ENCODE measurements around the gene C14orf93.
A peak's percentile ranks its signal among the peaks of the same experiment; 100 is the strongest.

The C14orf93 gene

GRCh38 chr14:23009939-23010726 is at the start of gene C14orf93:
TSS of gene C14orf93 (minus strand) at chr14:23010143. CDS start at chr14:22999023, 11,120 bp downstream.
- DNase-seq (ENCODE audit: low read depth): peak; percentile 69

- DNase-seq (ENCODE audit: low read depth): no peak
Measured at GRCh38 chr14:23058654-23059504, 48.9 kb upstream of the C14orf93 start.

- DNase-seq (ENCODE audit: low read depth): peak; percentile 75
Measured at GRCh38 chr14:23057757-23058653, 48.1 kb upstream of the C14orf93 start.

DNA sequence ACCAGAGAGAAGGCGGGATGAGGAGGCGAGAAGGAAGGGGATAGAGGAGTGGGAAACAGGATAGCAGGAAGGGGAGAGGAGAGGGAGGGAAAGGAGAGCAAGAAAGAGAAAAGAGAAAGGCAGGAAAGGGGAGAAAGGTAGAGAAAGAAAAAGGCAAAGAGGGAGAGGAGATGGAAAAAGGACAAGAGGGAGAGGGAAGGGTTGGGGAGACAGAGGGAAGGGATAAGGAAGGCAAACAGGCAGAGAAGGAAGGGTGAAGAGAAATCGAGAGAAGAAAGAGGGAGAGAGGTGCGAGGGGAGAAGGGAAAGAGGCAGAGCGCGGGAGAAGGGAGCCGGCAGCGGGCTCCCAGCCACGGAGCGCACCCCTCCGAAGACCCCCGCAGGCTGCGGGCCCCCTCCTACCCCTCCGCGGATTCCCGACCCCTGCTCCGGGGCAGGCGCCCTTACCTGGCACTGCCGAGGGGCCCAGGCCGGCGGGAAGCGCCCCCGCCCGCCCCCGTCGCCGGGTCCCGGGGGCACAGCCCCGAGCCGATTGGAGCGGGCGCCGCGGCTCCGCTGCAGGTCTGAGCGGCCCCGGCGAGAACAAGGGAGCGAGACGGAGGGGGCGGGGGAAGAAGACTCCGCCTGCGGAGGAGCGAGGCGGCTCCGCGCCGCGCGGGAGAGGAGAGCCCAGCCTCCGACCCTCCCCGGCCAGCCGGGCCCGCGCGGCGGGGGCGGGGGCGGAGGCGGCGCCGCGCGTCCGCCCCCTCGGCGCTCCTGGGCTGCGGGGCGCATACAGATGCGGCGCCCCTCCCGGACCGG is 47.2 kb upstream of the C14orf93 start, which contains the start of gene CDH24:
CDH24 (minus strand) TSS at position 565 of the 801 bp plus-strand sequence. CDS start 1,787 bp downstream, outside the sequence.
- peak; percentile 54 for DNase-seq (ENCODE audit: low read depth)

DNA sequence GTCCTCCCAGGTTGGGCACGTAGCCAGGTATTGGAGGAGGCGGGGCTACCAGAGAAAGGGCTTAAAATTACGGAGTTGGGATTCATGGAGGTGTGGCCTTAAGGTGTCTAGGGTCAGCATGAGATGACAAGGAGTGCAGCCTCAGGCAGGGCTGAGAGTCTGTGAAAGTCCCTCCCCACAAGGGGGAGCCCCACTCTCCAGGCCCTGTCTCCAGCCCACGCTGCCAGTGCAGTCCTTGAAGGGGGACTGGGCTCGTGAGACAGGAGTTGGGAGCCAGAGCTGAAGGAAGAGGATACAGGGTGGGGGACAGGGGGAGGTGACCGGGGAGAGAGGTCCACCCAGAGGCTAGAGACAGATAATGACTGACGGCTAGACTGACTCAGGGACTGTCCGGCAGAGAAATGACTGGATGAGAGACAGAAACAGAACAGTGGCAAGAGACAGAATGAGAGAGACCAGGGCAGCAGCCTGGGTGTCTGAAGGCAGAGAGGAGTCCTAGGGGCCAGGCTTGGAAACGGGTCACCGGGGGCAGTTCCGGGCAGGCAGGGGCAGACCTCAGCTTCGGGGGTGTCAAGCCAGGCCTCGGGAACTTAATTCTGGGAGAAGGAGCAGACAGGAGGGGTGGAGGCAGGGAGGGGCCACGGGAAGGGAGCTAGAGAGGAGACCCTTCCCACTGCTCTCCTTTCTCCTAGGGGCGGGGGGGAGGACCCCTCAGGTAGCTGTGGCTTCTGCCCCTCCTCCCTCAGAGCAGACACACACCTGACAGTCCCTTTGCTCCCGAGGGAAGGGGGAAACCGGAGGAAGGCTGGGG is 46.4 kb upstream of the C14orf93 start:
- peak; percentile 41 for DNase-seq (ENCODE audit: low read depth)

- no peak for DNase-seq (ENCODE audit: low read depth)
Measured at GRCh38 chr14:23055621-23056144, 45.7 kb upstream of the C14orf93 start.

DNA sequence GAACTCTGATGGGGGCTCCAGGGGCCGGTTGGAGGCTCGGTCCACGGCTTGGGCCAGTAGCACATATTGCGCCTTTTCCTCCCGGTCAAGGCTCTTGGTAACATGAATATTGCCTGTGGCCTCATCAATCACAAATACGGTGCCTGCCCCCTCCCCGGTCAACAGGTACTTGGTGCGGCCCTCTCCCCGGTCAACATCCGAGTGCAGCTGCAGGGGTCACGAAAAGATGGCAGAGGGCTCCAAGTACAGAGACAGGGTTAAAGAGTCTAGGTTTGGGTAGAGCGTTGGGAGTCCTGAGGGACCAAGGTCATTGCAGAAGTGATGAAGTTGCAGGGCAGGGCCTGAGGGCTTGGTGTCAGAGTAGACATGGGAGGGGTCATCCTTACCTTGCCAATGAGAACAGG is 45.2 kb upstream of the C14orf93 start:
- DNase-seq (ENCODE audit: low read depth): no peak

DNA sequence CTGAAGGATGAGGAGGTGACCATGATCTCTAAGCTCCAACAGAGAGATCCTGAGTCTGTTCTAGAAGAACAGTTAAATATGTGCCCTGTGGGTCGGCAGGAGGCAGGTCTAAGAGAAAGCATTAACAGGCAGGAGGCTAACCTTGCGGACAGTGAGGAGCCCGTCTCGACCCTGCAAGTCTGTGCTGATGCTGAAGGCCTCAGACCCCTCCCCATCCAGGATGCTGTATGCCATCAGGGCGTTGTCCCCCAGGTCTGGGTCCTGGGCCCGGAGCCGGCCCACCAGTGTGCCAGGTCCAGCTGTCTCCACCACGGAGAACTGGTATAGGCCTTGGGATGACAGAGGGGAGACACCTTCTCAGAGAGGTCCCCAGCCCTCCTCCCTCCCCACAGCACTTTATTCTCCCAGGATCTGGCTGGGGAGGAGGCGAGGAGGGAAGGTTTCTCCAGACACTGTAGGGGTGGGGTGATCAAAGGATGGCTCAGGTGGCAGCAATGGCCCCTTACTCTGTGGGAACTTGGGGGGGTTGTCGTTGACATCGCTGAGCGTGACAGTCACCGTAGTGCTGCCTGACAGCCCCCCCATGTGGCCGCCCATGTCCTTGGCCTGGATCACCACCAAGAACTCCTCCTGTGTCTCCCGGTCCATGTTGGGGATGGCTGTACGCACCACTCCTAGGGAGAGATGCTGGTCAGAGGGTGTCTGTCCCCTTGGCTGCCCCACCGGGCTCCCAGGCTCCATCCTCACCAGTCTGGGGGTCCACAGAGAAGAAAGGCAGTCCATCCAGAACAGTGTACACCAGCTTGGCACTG is 44.3 kb upstream of the C14orf93 start:
- DNase-seq (ENCODE audit: low read depth): no peak

- no peak for DNase-seq (ENCODE audit: low read depth)
Measured at GRCh38 chr14:23053426-23053825, 43.5 kb upstream of the C14orf93 start.

DNA sequence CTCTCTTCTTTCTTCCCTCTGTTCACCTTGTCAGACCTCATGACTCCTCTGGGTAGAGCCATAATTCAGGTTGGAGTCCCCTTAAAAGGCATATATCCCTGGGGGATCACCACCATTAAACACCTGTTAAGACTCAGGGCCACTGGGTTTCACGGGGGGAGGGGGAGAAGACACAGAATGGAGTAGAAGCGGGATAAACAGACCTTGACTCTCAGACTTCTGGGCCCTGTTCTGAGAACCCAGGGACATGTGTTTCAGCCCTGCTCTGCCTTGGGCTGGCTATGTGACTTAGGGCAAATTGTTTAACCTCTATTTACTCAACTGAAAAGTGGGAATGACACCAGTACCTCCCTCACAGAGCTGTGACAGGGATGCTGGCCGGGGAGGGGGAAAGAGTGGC is 42.7 kb upstream of the C14orf93 start:
- no peak for DNase-seq (ENCODE audit: low read depth)

DNA sequence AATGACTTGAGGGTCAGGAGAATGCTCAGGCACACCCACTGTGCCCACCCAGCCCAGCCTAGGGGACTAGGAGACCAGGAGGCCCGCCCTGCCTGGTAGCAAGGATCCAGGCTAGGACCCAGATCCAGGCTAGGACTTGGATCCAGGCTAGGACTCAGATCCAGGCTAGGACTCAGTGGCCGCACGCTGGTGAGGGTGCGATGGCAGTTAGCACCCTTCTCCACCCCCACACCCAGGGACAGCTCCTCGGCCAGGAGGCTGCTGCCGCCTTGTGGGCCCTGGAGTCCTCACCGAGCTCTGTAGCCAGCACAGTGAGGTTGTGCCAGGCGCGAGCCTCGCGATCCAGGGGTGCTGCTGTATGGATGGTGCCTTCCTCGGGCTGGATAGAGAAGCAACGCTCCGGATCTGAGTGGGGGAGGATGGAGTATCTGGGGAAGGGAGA is 42.3 kb upstream of the C14orf93 start:
- DNase-seq (ENCODE audit: low read depth): no peak

GRCh38 chr14:23051141-23052057 is 41.5 kb upstream of the C14orf93 start:
- DNase-seq (ENCODE audit: low read depth): no peak

DNA sequence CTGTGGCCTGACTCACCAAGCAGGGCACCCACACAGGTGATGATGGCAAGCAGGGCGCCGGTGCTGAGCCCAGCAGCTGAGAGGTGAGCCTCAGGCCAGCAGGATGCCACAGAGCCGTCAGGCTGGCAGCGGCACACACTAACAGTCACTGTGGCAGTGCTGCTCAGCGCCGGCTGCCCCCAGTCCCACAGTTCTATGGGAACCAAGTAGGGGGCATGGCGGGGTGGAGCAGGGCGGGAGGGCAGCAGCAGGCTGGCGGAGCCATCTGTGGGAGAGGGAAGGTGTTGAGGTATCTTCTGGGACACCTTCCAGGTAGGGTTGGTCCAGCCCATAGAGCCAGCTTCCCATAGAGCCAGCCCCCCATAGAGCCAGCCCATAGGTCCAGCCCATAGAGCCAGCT is 39.1 kb upstream of the C14orf93 start:
- DNase-seq (ENCODE audit: low read depth): no peak

DNA sequence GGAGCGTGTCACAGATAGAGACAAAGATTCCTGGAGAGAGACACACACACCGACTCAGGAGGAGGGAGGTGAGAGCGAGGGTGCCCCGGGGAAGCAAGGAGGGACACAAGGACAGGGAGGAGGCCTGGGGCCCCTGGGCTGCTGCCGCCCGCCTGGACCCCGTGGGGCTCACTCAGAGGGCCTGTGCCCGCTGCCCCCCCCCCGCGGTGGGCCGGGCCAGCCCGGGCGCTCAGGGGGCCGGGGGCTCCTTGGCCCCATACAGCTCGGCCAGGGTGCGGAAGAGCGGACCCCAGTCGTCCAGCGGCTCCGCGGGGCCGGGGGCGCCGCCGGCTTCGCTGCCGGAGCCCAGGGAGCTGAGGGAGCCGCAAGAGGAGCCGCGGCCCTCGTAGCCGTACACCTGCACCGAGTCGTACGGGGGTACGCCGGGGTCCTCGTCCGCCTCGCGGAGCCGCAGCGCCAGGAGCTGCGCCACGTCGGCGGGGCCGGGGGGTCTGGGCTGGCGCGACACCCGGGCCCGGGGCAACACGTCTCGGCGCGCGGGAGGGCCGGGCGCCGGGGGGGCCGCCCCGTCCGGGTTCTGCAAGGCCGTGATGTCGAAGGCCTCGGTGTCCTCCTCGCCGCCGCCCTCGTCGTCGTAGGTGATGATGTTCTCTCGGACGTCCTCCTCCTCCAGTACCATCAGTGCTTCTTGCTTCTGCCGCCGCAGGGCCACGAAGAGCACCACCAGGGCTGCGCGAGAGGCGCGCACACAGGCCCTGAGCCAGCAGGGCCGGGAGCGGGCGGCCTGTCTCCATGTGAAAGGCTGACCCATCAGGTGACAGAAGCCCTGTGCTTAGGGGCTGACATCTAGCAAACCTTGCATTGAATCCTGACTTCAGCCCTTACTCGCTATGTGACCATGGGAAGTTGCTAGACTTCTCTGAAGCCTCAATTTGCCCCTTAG is 38.1 kb upstream of the C14orf93 start:
- no peak for DNase-seq (ENCODE audit: low read depth)

DNA sequence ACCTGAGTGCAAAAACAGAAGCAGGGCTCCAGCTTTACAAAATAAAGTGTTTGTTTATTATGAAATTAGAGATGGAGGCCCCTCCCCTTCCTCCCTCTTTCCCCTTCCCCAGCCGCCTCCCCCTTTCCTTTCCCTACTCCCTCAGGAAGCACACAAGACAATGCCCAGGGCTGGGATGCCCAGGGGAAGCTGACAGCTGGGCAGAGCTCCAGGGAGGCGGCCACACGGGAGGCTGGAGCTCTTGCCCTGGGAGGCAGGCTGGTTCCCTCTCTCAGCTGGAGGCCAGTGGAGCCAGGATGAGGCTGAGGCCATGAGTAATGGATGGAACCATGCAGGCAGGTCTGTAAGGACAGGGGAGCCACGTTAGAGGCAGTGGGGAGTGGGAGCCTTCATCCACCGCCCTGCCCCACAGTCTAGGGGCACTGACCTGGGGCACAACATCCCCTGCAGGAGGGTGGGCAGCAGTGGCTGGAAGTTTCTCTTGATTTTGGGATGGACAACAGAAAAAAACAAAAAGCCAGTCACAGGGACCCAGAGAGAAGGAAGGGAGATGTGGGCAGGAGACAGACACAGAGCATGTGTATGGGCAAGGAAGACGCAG is 37.2 kb upstream of the C14orf93 start:
- DNase-seq (ENCODE audit: low read depth): no peak
